DMS153 (cell line): Measurements from ENCODE around the gene BCKDHB.
"Not testable (repeated sequence)": the region's sequence is repeated elsewhere in the genome, so short reads cannot be mapped to it uniquely, and the experiment has no call there.

Experiments used
- DNase-seq: peaks from one replicate; lab custom pipeline; 2025; lab: John Stamatoyannopoulos, UW

The BCKDHB gene

GRCh38 chr6:80263585-80263984 is 157.1 kb downstream of the BCKDHB start:
- no peak for DNase-seq

- DNase-seq = no peak
These were observed 162.6 kb downstream of the BCKDHB start for GRCh38 chr6:80268865-80269730.

- no peak for DNase-seq
These were observed 164.6 kb downstream of the BCKDHB start for GRCh38 chr6:80271074-80271473.

- no peak for DNase-seq
These were observed 166.5 kb downstream of the BCKDHB start for GRCh38 chr6:80272988-80273387.

GRCh38 chr6:80276861-80277260 is 170.4 kb downstream of the BCKDHB start:
- DNase-seq = no peak

GRCh38 chr6:80277501-80277900 is 171.0 kb downstream of the BCKDHB start:
- no peak for DNase-seq

- DNase-seq = no peak
These were observed 174.0 kb downstream of the BCKDHB start for GRCh38 chr6:80280262-80281010.

- DNase-seq = no peak
These were observed 176.6 kb downstream of the BCKDHB start for GRCh38 chr6:80282913-80283554.

GRCh38 chr6:80287112-80287511 is 180.6 kb downstream of the BCKDHB start:
- DNase-seq = no peak

GRCh38 chr6:80287607-80288006 is 181.1 kb downstream of the BCKDHB start:
- no peak for DNase-seq

- no peak for DNase-seq
These were observed 183.3 kb downstream of the BCKDHB start for GRCh38 chr6:80289727-80290126.

GRCh38 chr6:80294531-80294930 is 188.1 kb downstream of the BCKDHB start:
- not testable (repeated sequence) for DNase-seq

- no peak for DNase-seq
These were observed 196.2 kb downstream of the BCKDHB start for GRCh38 chr6:80302716-80303115.

- no peak for DNase-seq
These were observed 197.5 kb downstream of the BCKDHB start for GRCh38 chr6:80304014-80304413.

GRCh38 chr6:80314531-80314930 is 208.1 kb downstream of the BCKDHB start:
- DNase-seq = no peak

GRCh38 chr6:80316686-80317231 is 210.3 kb downstream of the BCKDHB start:
- DNase-seq = no peak

GRCh38 chr6:80319196-80319595 is 212.7 kb downstream of the BCKDHB start:
- no peak for DNase-seq

- DNase-seq = no peak
These were observed 214.5 kb downstream of the BCKDHB start for GRCh38 chr6:80321011-80321410.

GRCh38 chr6:80325742-80326141 is 219.3 kb downstream of the BCKDHB start:
- DNase-seq = no peak

- DNase-seq = no peak
These were observed 222.2 kb downstream of the BCKDHB start for GRCh38 chr6:80328652-80329051.

- no peak for DNase-seq
These were observed 223.0 kb downstream of the BCKDHB start for GRCh38 chr6:80329496-80329895.

- DNase-seq = no peak
These were observed 224.5 kb downstream of the BCKDHB start for GRCh38 chr6:80330961-80331360.
